Left ventricle myocardium inferior (tissue), 1 donor: ENCODE measurements around the gene CNOT8. TPM values are rescaled to one million over a fixed set of nuclear protein-coding genes. Genes with fewer than 3 reads are reported as not detected.

Source experiments
- DNase-seq: peaks from one replicate; pipeline ENCODE4 v3.0.0-alpha.2; 2020
- H3K27ac ChIP-seq: fragments of 200-600 bp; replicated peaks from 2 replicates; pipeline ENCODE4 v1.8.0; 2021
- H3K27me3 ChIP-seq: fragments of 200-600 bp; 2 replicates; pipeline ENCODE4 v1.8.0; 2021; ENCODE audit warnings: low read depth
- H3K36me3 ChIP-seq: fragments of 200-600 bp; 2 replicates; pipeline ENCODE4 v1.8.0; 2021
- H3K4me1 ChIP-seq: fragments of 200-600 bp; 2 replicates; pipeline ENCODE4 v1.8.0; 2021
- H3K4me3 ChIP-seq: fragments of 200-600 bp; 2 replicates; pipeline ENCODE4 v1.8.0; 2021; ENCODE audit warnings: mild to moderate bottlenecking, moderate library complexity
- H3K9me3 ChIP-seq: fragments of 200-600 bp; replicated peaks from 2 replicates; pipeline ENCODE4 v1.8.0; 2021
- intact Hi-C: fragments of 100-400 bp; cut with micrococcal nuclease; formaldehyde crosslinking; loops from one replicate; pipeline ENCODE4 v1.11.0; 2022
- total RNA-seq: library from RNA; stranded (reverse); fragmentation: NEBNext Ultra II Directional; extraction: Animal tissue kit (Norgen Biotek cat#: 25700); gene quantifications from one replicate; pipeline ENCODE4 v1.2.1, GENCODE V29; 2021
- TF ChIP-seq, protein P1 (sequence below): fragments of 200-600 bp; IDR thresholded peaks from 2 replicates; pipeline ENCODE4 v1.8.0; 2021; ENCODE audit warnings: antibody characterized with exemption, mild to moderate bottlenecking, borderline replicate concordance
- donor health status: DM: no; HTN: yes; CAD: no; lungs with severe emphysema.

Gene CNOT8
- total RNA-seq, 1 donor from 2014 or later = 23.3 TPM

- TF ChIP-seq, protein P1, sequence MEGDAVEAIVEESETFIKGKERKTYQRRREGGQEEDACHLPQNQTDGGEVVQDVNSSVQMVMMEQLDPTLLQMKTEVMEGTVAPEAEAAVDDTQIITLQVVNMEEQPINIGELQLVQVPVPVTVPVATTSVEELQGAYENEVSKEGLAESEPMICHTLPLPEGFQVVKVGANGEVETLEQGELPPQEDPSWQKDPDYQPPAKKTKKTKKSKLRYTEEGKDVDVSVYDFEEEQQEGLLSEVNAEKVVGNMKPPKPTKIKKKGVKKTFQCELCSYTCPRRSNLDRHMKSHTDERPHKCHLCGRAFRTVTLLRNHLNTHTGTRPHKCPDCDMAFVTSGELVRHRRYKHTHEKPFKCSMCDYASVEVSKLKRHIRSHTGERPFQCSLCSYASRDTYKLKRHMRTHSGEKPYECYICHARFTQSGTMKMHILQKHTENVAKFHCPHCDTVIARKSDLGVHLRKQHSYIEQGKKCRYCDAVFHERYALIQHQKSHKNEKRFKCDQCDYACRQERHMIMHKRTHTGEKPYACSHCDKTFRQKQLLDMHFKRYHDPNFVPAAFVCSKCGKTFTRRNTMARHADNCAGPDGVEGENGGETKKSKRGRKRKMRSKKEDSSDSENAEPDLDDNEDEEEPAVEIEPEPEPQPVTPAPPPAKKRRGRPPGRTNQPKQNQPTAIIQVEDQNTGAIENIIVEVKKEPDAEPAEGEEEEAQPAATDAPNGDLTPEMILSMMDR = no peak
- intact Hi-C loops = no loop called here
- Histone ChIP-seq H3K27me3 (no peaks in the 10 kb centered on the region), H3K36me3 (peaks cover 8% of the 10 kb centered on the region), H3K4me1 (peaks cover 86% of the 10 kb centered on the region), H3K27ac (no peak overlapping the region), H3K9me3 (no peaks in the 10 kb centered on the region), H3K4me3 (no peak overlapping the region)
- DNase-seq = no peak
Measured at GRCh38 chr5:154844809-154845208, 13.6 kb upstream of the CNOT8 start.

- H3K4me3 ChIP-seq = peak overlapping the region; percentile 73
- peak overlapping the region; percentile 92 for H3K27ac ChIP-seq
Measured at GRCh38 chr5:154849264-154849785, 9.1 kb upstream of the CNOT8 start.

GRCh38 chr5:154849791-154850201 lies 8.6 kb upstream of the CNOT8 start:
- Histone ChIP-seq H3K27ac (peak overlapping the region; percentile 92), H3K36me3 (peaks cover 8% of the 10 kb centered on the region), H3K27me3 (no peaks in the 10 kb centered on the region), H3K9me3 (no peaks in the 10 kb centered on the region), H3K4me3 (peak overlapping the region; percentile 73), H3K4me1 (peaks cover 67% of the 10 kb centered on the region)
- intact Hi-C loops = no loop called here
- TF ChIP-seq, protein P1 = no peak
- DNase-seq = no peak

More at GRCh38 chr5:154849264-154849785, 9.1 kb upstream of the CNOT8 start:
- TF ChIP-seq, protein P1 = no peak
- H3K27me3 ChIP-seq = no peaks in the 10 kb centered on the region
- H3K9me3 ChIP-seq = no peaks in the 10 kb centered on the region
- H3K36me3 ChIP-seq = peaks cover 8% of the 10 kb centered on the region
- DNase-seq = no peak
- H3K4me1 ChIP-seq = peaks cover 72% of the 10 kb centered on the region
- intact Hi-C loops = no loop called here

- peak; percentile 81 for DNase-seq
- TF ChIP-seq, protein P1 = no peak
- Histone ChIP-seq H3K27me3 (no peaks in the 10 kb centered on the region), H3K36me3 (peaks cover 8% of the 10 kb centered on the region), H3K27ac (peak within 1 kb of the TSS; percentile 92), H3K4me1 (peaks cover 60% of the 10 kb centered on the region), H3K9me3 (no peaks in the 10 kb centered on the region), H3K4me3 (peak within 1 kb of the TSS; percentile 73)
- intact Hi-C loops = no loop called here
Measured at GRCh38 chr5:154850255-154851062, 8.0 kb upstream of the CNOT8 start, which contains the start of gene FAXDC2. FAXDC2 (minus strand) TSS chr5:154850603; CDS start chr5:154838178, 12,425 bp downstream.

DNA sequence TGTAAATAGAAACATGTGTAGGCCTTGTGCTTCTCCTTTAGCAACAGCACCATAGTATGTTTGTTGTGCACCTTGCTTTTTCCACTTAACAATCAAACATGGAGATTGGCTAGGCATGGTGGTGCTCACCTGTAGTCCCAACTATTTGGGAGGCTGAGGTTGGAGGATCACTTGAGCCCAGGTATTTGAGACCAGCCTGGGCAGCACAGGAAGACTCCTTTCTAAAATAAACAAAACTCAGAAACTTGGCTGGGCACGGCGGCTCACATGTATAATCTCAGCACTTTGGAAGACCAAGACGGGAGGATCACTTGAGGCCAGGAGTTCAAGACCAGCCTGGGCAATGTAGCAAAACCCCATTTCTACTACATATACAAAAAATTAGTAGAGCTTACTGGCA lies 7.1 kb upstream of the CNOT8 start:
- no peaks in the 10 kb centered on the region for H3K27me3 ChIP-seq
- peak overlapping the region; percentile 73 for H3K4me3 ChIP-seq
- intact Hi-C loops = no loop called here
- TF ChIP-seq, protein P1 = no peak
- peak overlapping the region; percentile 92 for H3K27ac ChIP-seq
- H3K4me1 ChIP-seq = peaks cover 52% of the 10 kb centered on the region
- H3K9me3 ChIP-seq = no peaks in the 10 kb centered on the region
- H3K36me3 ChIP-seq = peaks cover 8% of the 10 kb centered on the region
- no peak for DNase-seq
